K562 (cell line): ENCODE measurements around the gene HNRNPA3. TPM values are rescaled to one million over a fixed set of nuclear protein-coding genes. Genes with fewer than 3 reads are reported as not detected.

ENCODE experiments used
- AFF4 ChIP-seq: sonication (generic); formaldehyde crosslinking; IDR thresholded peaks from 2 replicates; pipeline ENCODE4 v1.8.0; 2023; ENCODE audit warnings: mild to moderate bottlenecking, missing genetic modification reagents
- CC2D1A ChIP-seq: fragments of 450-650 bp; IDR thresholded peaks from 2 replicates; pipeline ENCODE4 v1.6.1; 2017; ENCODE audit warnings: mild to moderate bottlenecking
- ETV1 ChIP-seq: fragments of 450-650 bp; conservative IDR thresholded peaks from 2 replicates; pipeline ENCODE4 v1.6.1; 2016; ENCODE audit warnings: missing genetic modification characterization, control low read depth, low read depth, missing compliant biosample characterization
- HBP1 ChIP-seq: fragments of 450-650 bp; formaldehyde crosslinking; IDR thresholded peaks from 2 replicates; pipeline ENCODE4 v1.4.0; 2022; ENCODE audit warnings: missing genetic modification characterization
- ILK ChIP-seq: fragments of 450-650 bp; IDR thresholded peaks from 2 replicates; pipeline ENCODE4 v1.6.1; 2016; ENCODE audit warnings: missing genetic modification characterization, low read depth, mild to moderate bottlenecking, missing compliant biosample characterization, moderate library complexity, borderline replicate concordance
- NFE2 ChIP-seq: IDR thresholded peaks from 2 replicates; pipeline ENCODE4 v1.6.1; 2014; ENCODE audit warnings: antibody characterized with exemption, low read depth
- NONO ChIP-seq, 2 experiments: fragments of 200-400 bp in 1 of 2; fragments of 450-650 bp in 1 of 2; formaldehyde crosslinking in 1 of 2; IDR thresholded peaks; 2 replicates each; pipeline ENCODE4 v1.6.1; 2017; ENCODE audit warnings: low read depth in 2 of 2, mild to moderate bottlenecking in 2 of 2, moderate library complexity in 2 of 2, low read length in 1 of 2
- PRPF4 ChIP-seq: fragments of 200-400 bp; formaldehyde crosslinking; IDR thresholded peaks from one replicate; pipeline ENCODE4 v1.6.1; 2017; ENCODE audit warnings: low read length, low read depth, mild to moderate bottlenecking; ENCODE audit not compliant: insufficient read depth, poor library complexity, severe bottlenecking
- PTRF ChIP-seq: fragments of 450-650 bp; IDR thresholded peaks from 2 replicates; pipeline ENCODE4 v1.6.1; 2016; ENCODE audit warnings: mild to moderate bottlenecking, missing genetic modification characterization, missing compliant biosample characterization
- SETDB1 ChIP-seq: IDR thresholded peaks from one replicate; pipeline ENCODE4 v1.6.1; 2012; ENCODE audit warnings: low read length, control low read depth, inconsistent platforms
- SMARCB1 ChIP-seq: IDR thresholded peaks from 2 replicates; pipeline ENCODE4 v1.6.1; 2011; ENCODE audit warnings: improper control_type of control experiment, low read depth; ENCODE audit not compliant: insufficient read length
- XRCC5 ChIP-seq: fragments of 200-400 bp; formaldehyde crosslinking; IDR thresholded peaks from 2 replicates; pipeline ENCODE4 v1.6.1; 2017; ENCODE audit warnings: low read depth, mild to moderate bottlenecking, low read length
- ZKSCAN8 ChIP-seq: fragments of 200-800 bp; sonication (Bioruptor generic); IDR thresholded peaks from 2 replicates; pipeline ENCODE4 v1.6.1; 2016; ENCODE audit warnings: missing genetic modification characterization, missing compliant biosample characterization
- ZNF398 ChIP-seq: fragments of 250-450 bp; sonication (Bioruptor Pico); IDR thresholded peaks from 2 replicates; pipeline ENCODE4 v1.8.0; 2021; ENCODE audit warnings: moderate library complexity, mild to moderate bottlenecking, inconsistent platforms
- ZNF609 ChIP-seq: sonication (generic); formaldehyde crosslinking; IDR thresholded peaks from 2 replicates; pipeline ENCODE4 v1.8.1; 2023; ENCODE audit warnings: missing genetic modification reagents, mild to moderate bottlenecking, borderline replicate concordance
- ZNF644 ChIP-seq: fragments of 200-800 bp; sonication (Bioruptor generic); IDR thresholded peaks from 2 replicates; pipeline ENCODE4 v1.6.1; 2016; ENCODE audit warnings: low read depth, missing genetic modification characterization, missing compliant biosample characterization
- polyA plus RNA-seq, 8 experiments: library from polyadenylated mRNA; depleted of rRNA in 4 of 8; stranded (reverse) in 5 of 8; unstranded in 3 of 8; fragments of >200 nt; fragmentation: Nextera tagmentation in 2 of 8; fragmentation: Illumina TruSeq in 1 of 8; extraction: Ambion mirVana in 2 of 8; extraction: Trizol in 1 of 8; gene quantifications; 2 replicates each; pipeline versions ENCODE4 v1.2.1 to v1.2.3, GENCODE V29; 2011 to 2014; ENCODE audit warnings: inconsistent platforms in 1 of 8, missing spikeins in 1 of 8
- total RNA-seq, 7 experiments: library from RNA; depleted of rRNA in 6 of 7; stranded (reverse); fragments of >200 nt in 6 of 7; fragmentation: Illumina TruSeq in 2 of 7; extraction: Trizol in 2 of 7; gene quantifications; 2 replicates each; pipeline versions ENCODE4 v1.2.1 to v1.2.3, GENCODE V29; 2011 to 2021; ENCODE audit warnings: low replicate concordance in 1 of 7

HNRNPA3 gene
- total and polyA plus RNA-seq, 9 of the 15 experiments (the other 6 are each of a cell fraction or from before 2014, with no cell fraction given): 72.8 to 428 (median 192) TPM

GRCh38 chr2:177164584-177165052, 48.0 kb upstream of the HNRNPA3 start (continued):
- TF ChIP-seq ZNF609 (CRISPR knock-in tag) (no peak), AFF4 (no peak), PTRF (tag) (no peak), SETDB1 (no peak), HBP1 (0 out of 2 replicates have a peak, but pooled peaks have one; percentile 19), NONO (IDR thresholded peaks at IDR 0.05; ENCODE audit: low read depth in 2 of 2, low read length in 1 of 2) (no peak), PRPF4 (no peak), ZNF644 (no peak), ZNF398 (CRISPR knock-in tag) (no peak), SMARCB1 (no peak), ETV1 (tag) (0 out of 2 replicates have a peak, but pooled peaks have one; percentile 50), ZKSCAN8 (no peak), CC2D1A (peak; percentile 95), XRCC5 (0 out of 2 replicates have a peak, but pooled peaks have one; percentile 47), ILK (tag) (no peak), NFE2 (peak; percentile 40; the same call in 1 of the 2 replicates)
